CD14-positive monocyte (primary cell): ENCODE data around the gene LCE7A. TPM values are rescaled to one million over a fixed set of nuclear protein-coding genes. Genes with fewer than 3 reads are reported as not detected.

Experiments used
- DNase-seq, 3 donors: peaks; one replicate each; pipeline ENCODE4 v3.0.0-alpha.2; 2011 to 2022
- H2AFZ ChIP-seq: 2 replicates; pipeline ENCODE4 v1.6.0; 2012; ENCODE audit warnings: mild to moderate bottlenecking, low read depth, low read length, inconsistent platforms; ENCODE audit not compliant: insufficient read depth, poor library complexity, severe bottlenecking
- H3K27ac ChIP-seq, 2 donors: 1 replicate in 1 of 2; 2 replicates in 1 of 2; pipeline ENCODE4 v1.5.1; 2012 to 2013; ENCODE audit warnings: low read length in 2 of 2, control low read depth in 1 of 2, inconsistent platforms in 1 of 2, low read depth in 1 of 2, mild to moderate bottlenecking in 1 of 2
- H3K27me3 ChIP-seq, 2 donors: one replicate each; pipeline versions ENCODE4 v1.6.0 to v1.6.1; 2011 to 2013; ENCODE audit warnings: low read length in 2 of 2; ENCODE audit not compliant: control insufficient read depth in 2 of 2, insufficient read depth in 2 of 2
- H3K36me3 ChIP-seq, 2 donors: replicated peaks in 1 of 2; 1 replicate in 1 of 2; 2 replicates in 1 of 2; pipeline versions ENCODE4 v1.5.1 to v1.6.1; 2012 to 2013; ENCODE audit warnings: low read length in 2 of 2, control low read depth in 1 of 2, inconsistent platforms in 1 of 2, mild to moderate bottlenecking in 1 of 2; ENCODE audit not compliant: insufficient read depth in 2 of 2, control insufficient read depth in 1 of 2
- H3K4me1 ChIP-seq, 2 donors: 1 replicate in 1 of 2; 2 replicates in 1 of 2; pipeline versions ENCODE4 v1.5.1 to v1.6.1; 2012 to 2013; ENCODE audit warnings: low read length in 2 of 2, control low read depth in 1 of 2, inconsistent platforms in 1 of 2, mild to moderate bottlenecking in 1 of 2, moderate library complexity in 1 of 2; ENCODE audit not compliant: insufficient read depth in 2 of 2, control insufficient read depth in 1 of 2
- H3K4me2 ChIP-seq: replicated peaks from 2 replicates; pipeline ENCODE3; 2012; ENCODE audit warnings: low read length, moderate library complexity, mild to moderate bottlenecking; ENCODE audit not compliant: poor library complexity, severe bottlenecking; ENCODE audit errors: extremely low read depth
- H3K4me3 ChIP-seq, 3 experiments: fragments of 200-600 bp in 1 of 3; sonication (generic) in 1 of 3; replicated peaks in 1 of 3; 1 replicate in 2 of 3; 2 replicates in 1 of 3; pipeline ENCODE4 v1.5.1; 2011 to 2013; ENCODE audit warnings: low read length in 3 of 3, mild to moderate bottlenecking in 3 of 3, control low read depth in 2 of 3, low read depth in 2 of 3, inconsistent platforms in 1 of 3, moderate library complexity in 1 of 3
- H3K79me2 ChIP-seq: 2 replicates; pipeline ENCODE4 v1.6.0; 2012; ENCODE audit warnings: mild to moderate bottlenecking, control low read depth, inconsistent platforms, low read length, moderate library complexity; ENCODE audit not compliant: insufficient read depth
- H3K9ac ChIP-seq: 2 replicates; pipeline ENCODE4 v1.6.0; 2017; ENCODE audit warnings: low read length, mild to moderate bottlenecking; ENCODE audit not compliant: insufficient read depth, poor library complexity, severe bottlenecking
- H3K9me3 ChIP-seq, 2 donors: replicated peaks in 1 of 2; 1 replicate in 1 of 2; 2 replicates in 1 of 2; pipeline versions ENCODE4 v1.5.1 to v1.6.1; 2012 to 2013; ENCODE audit warnings: low read length in 2 of 2, control low read depth in 1 of 2; ENCODE audit not compliant: control insufficient read depth in 1 of 2, insufficient read depth in 1 of 2
- H4K20me1 ChIP-seq: 2 replicates; pipeline ENCODE4 v1.6.0; 2012; ENCODE audit warnings: mild to moderate bottlenecking, low read length, control low read depth, moderate library complexity; ENCODE audit not compliant: insufficient read depth
- H3K27ac Mint-ChIP-seq, 7 donors: one replicate each; pipeline ENCODE4 v1.8.0; 2020; ENCODE audit warnings: mild to moderate bottlenecking in 7 of 7, mixed read lengths in 7 of 7, moderate library complexity in 6 of 7, inconsistent platforms in 2 of 7
- H3K27me3 Mint-ChIP-seq, 3 donors: one replicate each; pipeline ENCODE4 v1.8.0; 2021 to 2022; ENCODE audit warnings: low read depth in 3 of 3, mild to moderate bottlenecking in 3 of 3, mixed read lengths in 3 of 3, moderate library complexity in 3 of 3, inconsistent platforms in 1 of 3
- H3K36me3 Mint-ChIP-seq, 2 donors: one replicate each; pipeline ENCODE4 v1.8.0; 2020; ENCODE audit warnings: mixed read lengths in 2 of 2, inconsistent platforms in 1 of 2, mild to moderate bottlenecking in 1 of 2
- H3K4me1 Mint-ChIP-seq: one replicate; pipeline ENCODE4 v1.8.0; 2020; ENCODE audit warnings: mild to moderate bottlenecking, mixed read lengths
- H3K4me3 Mint-ChIP-seq, 2 donors: one replicate each; pipeline ENCODE4 v1.8.0; 2020; ENCODE audit warnings: mild to moderate bottlenecking in 2 of 2, mixed read lengths in 2 of 2, moderate library complexity in 1 of 2
- H3K9me3 Mint-ChIP-seq, 7 donors: one replicate each; pipeline ENCODE4 v1.8.0; 2020 to 2022; ENCODE audit warnings: mixed read lengths in 7 of 7, mild to moderate bottlenecking in 6 of 7, moderate library complexity in 6 of 7, inconsistent platforms in 2 of 7
- CTCF ChIP-seq: fragments of 200-600 bp; IDR thresholded peaks from one replicate; pipeline ENCODE4 v1.8.0; 2022; ENCODE audit warnings: antibody characterized with exemption, mild to moderate bottlenecking
- WGBS: methylation state at CpG from one replicate; pipeline ENCODE4 v1.1.5; 2013; ENCODE audit warnings: missing lambda C conversion rate; ENCODE audit not compliant: insufficient coverage; 5-methylcytosine and 5-hydroxymethylcytosine counted together
- intact Hi-C, 2 donors: fragments of 100-400 bp; cut with micrococcal nuclease; formaldehyde crosslinking; loops; one replicate each; pipeline versions ENCODE4 v1.15.0 to v1.15.1; 2023
- polyA plus RNA-seq, 3 donors: library from polyadenylated mRNA; depleted of rRNA in 1 of 3; unstranded in 2 of 3; stranded (reverse) in 1 of 3; fragments of 300-500 nt in 2 of 3; fragments of >200 nt in 1 of 3; fragmentation: Illumina TruSeq in 2 of 3; gene quantifications; 1 replicate in 2 of 3; 2 replicates in 1 of 3; pipeline ENCODE4 v1.2.3, GENCODE V29; 2012 to 2021

Gene LCE7A
- polyA plus RNA-seq, 3 donors, result not detected

- Histone ChIP-seq H3K9me3 (no peaks in the 10 kb centered on the region), H3K4me1 (no peaks in the 10 kb centered on the region), H3K36me3 (no peaks in the 10 kb centered on the region), H3K27me3 (peaks cover 0 to 3% of the 10 kb centered on the region in 2 donors), H3K9ac (no peak overlapping the region), H3K4me3 (no peak overlapping the region), H3K27ac (no peak overlapping the region), H3K4me2 (no peak overlapping the region), H2AFZ (no peak overlapping the region), H3K79me2 (no peaks in the 10 kb centered on the region), H4K20me1 (no peaks in the 10 kb centered on the region)
- TF ChIP-seq CTCF, result no peak
- Mint-ChIP-seq H3K27ac (no peak overlapping the region), H3K36me3 (no peaks in the 10 kb centered on the region), H3K4me1 (peaks cover 5% of the 10 kb centered on the region), H3K9me3 (peaks cover 0 to 3% (median 0%) of the 10 kb centered on the region in 7 donors), H3K27me3 (peaks cover 5 to 14% (median 7%) of the 10 kb centered on the region in 3 donors), H3K4me3 (no peak overlapping the region)
- WGBS, result 64% methylated on average over 5 of the region's 8 CpGs
- intact Hi-C loops, result no loop called here
- no peak for DNase-seq
These were observed 27.1 kb downstream of the LCE7A start for GRCh38 chr1:152886758-152887409.

- no peak for TF ChIP-seq CTCF
- no peak overlapping the region for H3K27ac Mint-ChIP-seq
- Histone ChIP-seq H3K4me2 (no peak overlapping the region), H3K9ac (no peak overlapping the region), H4K20me1 (no peaks in the 10 kb centered on the region), H3K36me3 (no peaks in the 10 kb centered on the region), H3K27ac (no peak overlapping the region), H3K4me1 (no peaks in the 10 kb centered on the region), H3K27me3 (peaks cover 2 to 6% of the 10 kb centered on the region in 2 donors), H3K9me3 (no peaks in the 10 kb centered on the region), H2AFZ (no peak overlapping the region), H3K4me3 (no peak overlapping the region), H3K79me2 (no peaks in the 10 kb centered on the region)
- no peaks in the 10 kb centered on the region for H3K36me3 Mint-ChIP-seq
- H3K4me3 Mint-ChIP-seq, result no peak overlapping the region
- H3K4me1 Mint-ChIP-seq, result peaks cover 5% of the 10 kb centered on the region
- no peak for DNase-seq
- no CpG with 5 or more reads among the region's 1 CpG for WGBS
- intact Hi-C loops, result no loop called here
- H3K27me3 Mint-ChIP-seq, result peaks cover 5 to 18% (median 7%) of the 10 kb centered on the region in 3 donors
- peaks cover 0 to 2% (median 0%) of the 10 kb centered on the region in 7 donors for H3K9me3 Mint-ChIP-seq
These were observed 28.3 kb downstream of the LCE7A start for GRCh38 chr1:152888126-152888525.
